ENCODE measurements around the gene DIP2C.

The DIP2C gene

GRCh38 chr10:531541-531940, 157.9 kb downstream of the DIP2C start:
- no peak for TF ChIP-seq CTCF (IDR thresholded peaks at IDR 0.05)
- intact Hi-C loops (cut with DNase I; ENCODE audit: low total_unique reads), result no loop called here
- no peaks in the 10 kb centered on the region for H3K9me3 ChIP-seq
- H3K4me1 ChIP-seq, result peaks cover 0 to 11% (median 5%) of the 10 kb centered on the region in 4 donors
- H3K36me3 ChIP-seq, result no peaks in the 10 kb centered on the region
- no peak overlapping the region for H3K4me3 ChIP-seq
- no peak overlapping the region for H3K27ac ChIP-seq
- peak in 1 of 2 donors; percentile 48 for DNase-seq
- H3K27me3 ChIP-seq, result no peaks in the 10 kb centered on the region

- Histone ChIP-seq H3K27ac (no peak overlapping the region), H3K36me3 (no peaks in the 10 kb centered on the region), H3K9me3 (no peaks in the 10 kb centered on the region), H3K4me1 (peaks cover 0 to 15% (median 6%) of the 10 kb centered on the region in 4 donors), H3K4me3 (no peak overlapping the region), H3K27me3 (no peaks in the 10 kb centered on the region)
- TF ChIP-seq CTCF (IDR thresholded peaks at IDR 0.05), result no peak
- DNase-seq, result peak in 1 of 2 donors; percentile 52
- intact Hi-C loops (cut with DNase I; ENCODE audit: low total_unique reads), result no loop called here
These were observed 158.8 kb downstream of the DIP2C start for GRCh38 chr10:530717-531116.

GRCh38 chr10:529468-530230, 159.8 kb downstream of the DIP2C start:
- intact Hi-C loops (cut with DNase I; ENCODE audit: low total_unique reads), result loop anchor here (10.0 kb wide), 1 partner anchor 45 kb away; no protein-coding TSS in a partner anchor

GRCh38 chr10:528173-529165, 161.0 kb downstream of the DIP2C start:
- H3K4me3 ChIP-seq, result no peak overlapping the region
- TF ChIP-seq CTCF (IDR thresholded peaks at IDR 0.05), result no peak
- peak in 1 of 2 donors; percentile 45 for DNase-seq
- H3K4me1 ChIP-seq, result peaks cover 0 to 28% (median 9%) of the 10 kb centered on the region in 4 donors
- H3K27ac ChIP-seq, result no peak overlapping the region
- H3K9me3 ChIP-seq, result no peaks in the 10 kb centered on the region
- intact Hi-C loops (cut with DNase I; ENCODE audit: low total_unique reads), result loop anchor here (10.0 kb wide), 1 partner anchor 46 kb away; no protein-coding TSS in a partner anchor
- H3K27me3 ChIP-seq, result no peaks in the 10 kb centered on the region
- H3K36me3 ChIP-seq, result no peaks in the 10 kb centered on the region

More at GRCh38 chr10:529468-530230, 159.8 kb downstream of the DIP2C start:
- no peaks in the 10 kb centered on the region for H3K9me3 ChIP-seq
- peak in 1 of 2 donors; percentile 42 for DNase-seq
- no peak overlapping the region for H3K4me3 ChIP-seq
- peaks cover 0 to 21% (median 9%) of the 10 kb centered on the region in 4 donors for H3K4me1 ChIP-seq
- H3K36me3 ChIP-seq, result no peaks in the 10 kb centered on the region
- H3K27ac ChIP-seq, result no peak overlapping the region
- no peak for TF ChIP-seq CTCF (IDR thresholded peaks at IDR 0.05)
- no peaks in the 10 kb centered on the region for H3K27me3 ChIP-seq

GRCh38 chr10:527416-527815, 162.1 kb downstream of the DIP2C start:
- Histone ChIP-seq H3K4me1 (peaks cover 0 to 28% (median 9%) of the 10 kb centered on the region in 4 donors), H3K36me3 (no peaks in the 10 kb centered on the region), H3K4me3 (no peak overlapping the region), H3K9me3 (no peaks in the 10 kb centered on the region), H3K27me3 (no peaks in the 10 kb centered on the region), H3K27ac (no peak overlapping the region)
- DNase-seq, result no peak
- TF ChIP-seq CTCF (IDR thresholded peaks at IDR 0.05), result no peak
- intact Hi-C loops (cut with DNase I; ENCODE audit: low total_unique reads), result loop anchor here (10.0 kb wide), 1 partner anchor 47 kb away; no protein-coding TSS in a partner anchor
